Tibial nerve (tissue), 4 donors: ENCODE data around the gene PWWP2B. TPM values are rescaled to one million over a fixed set of nuclear protein-coding genes. Genes with fewer than 3 reads are reported as not detected.

ENCODE experiments used
- DNase-seq, 2 donors: peaks; one replicate each; pipeline ENCODE4 v3.0.0-alpha.2; 2019; ENCODE audit warnings: low spot score in 2 of 2
- H3K27ac ChIP-seq, 4 donors: fragments of 200-600 bp; sonication (generic) in 3 of 4; one replicate each; pipeline ENCODE4 v1.5.1; 2017 to 2019; ENCODE audit warnings: mild to moderate bottlenecking in 1 of 4
- H3K27me3 ChIP-seq, 2 donors: fragments of 200-600 bp; sonication (generic) in 1 of 2; one replicate each; pipeline versions ENCODE4 v1.5.1 to v1.6.0; 2017 to 2019
- H3K36me3 ChIP-seq, 3 donors: fragments of 200-600 bp; sonication (generic); one replicate each; pipeline ENCODE4 v1.5.1; 2018 to 2019
- H3K4me1 ChIP-seq, 4 donors: fragments of 200-600 bp; sonication (generic) in 3 of 4; one replicate each; pipeline ENCODE4 v1.5.1; 2017 to 2019
- H3K4me3 ChIP-seq, 4 donors: fragments of 200-600 bp; sonication (generic) in 3 of 4; one replicate each; pipeline ENCODE4 v1.5.1; 2017 to 2019; ENCODE audit warnings: mild to moderate bottlenecking in 1 of 4, moderate library complexity in 1 of 4
- H3K9me3 ChIP-seq, 4 donors: fragments of 200-600 bp; sonication (generic) in 3 of 4; one replicate each; pipeline ENCODE4 v1.5.1; 2017 to 2019
- EP300 ChIP-seq, 2 donors: sonication (generic); formaldehyde crosslinking; IDR thresholded peaks; one replicate each; pipeline ENCODE4 v1.6.1; 2017; ENCODE audit warnings: antibody characterized with exemption in 2 of 2, mild to moderate bottlenecking in 1 of 2
- POLR2A ChIP-seq, 2 donors: fragments of 450-650 bp; IDR thresholded peaks; one replicate each; pipeline ENCODE4 v1.6.1; 2017; ENCODE audit warnings: antibody characterized with exemption in 2 of 2, mild to moderate bottlenecking in 2 of 2, moderate library complexity in 2 of 2
- WGBS, 2 donors: methylation state at CpG; one replicate each; pipeline ENCODE4 v1.1.5; 2018; 5-methylcytosine and 5-hydroxymethylcytosine counted together
- total RNA-seq, 4 donors: library from RNA; depleted of rRNA; stranded (reverse); fragments of >200 nt; gene quantifications; one replicate each; pipeline ENCODE4 v1.1.0, GENCODE V29; 2016
- TF ChIP-seq, protein P1 (sequence below), 5 experiments: fragments of 200-600 bp in 3 of 5; fragments of 450-650 bp in 2 of 5; sonication (generic) in 3 of 5; IDR thresholded peaks; one replicate each; pipeline ENCODE4 v1.5.1; 2016 to 2019; ENCODE audit warnings: antibody characterized with exemption in 5 of 5, mild to moderate bottlenecking in 3 of 5, moderate library complexity in 2 of 5

Gene PWWP2B
- total RNA-seq, 4 donors from 2014 or later, result 12.6 to 23.7 (median 15.1) TPM

- no peak for DNase-seq
Observed at GRCh38 chr10:132370426-132371340, 26.3 kb upstream of the PWWP2B start.

DNA sequence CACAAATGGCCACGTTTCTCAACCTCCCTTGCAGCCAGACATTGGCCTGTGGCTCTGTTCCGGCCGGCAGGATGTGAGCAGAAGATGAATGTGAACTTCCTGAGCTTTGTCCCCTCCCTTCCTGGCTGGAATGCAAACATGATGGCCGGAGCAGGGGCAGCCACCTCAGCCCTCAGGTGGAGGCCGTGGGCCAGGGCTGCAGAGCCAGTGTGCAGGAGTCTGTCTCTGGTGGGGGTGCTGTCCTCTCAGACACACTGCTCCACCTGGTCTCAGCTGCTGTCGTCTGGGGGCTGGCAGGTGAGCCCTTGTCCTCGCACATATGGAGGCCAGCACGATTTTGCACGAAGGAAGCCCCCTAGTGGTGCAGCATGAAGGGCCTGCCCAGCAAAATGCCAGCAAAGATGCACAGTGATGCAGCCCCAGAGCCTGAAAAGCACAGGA is 25.3 kb upstream of the PWWP2B start:
- H3K27me3 ChIP-seq, result no peaks in the 10 kb centered on the region
- no peak for DNase-seq
- 79 to 82% methylated on average over 5 to 9 of the region's 9 CpGs for WGBS, 2 donors
- peaks cover 0 to 44% (median 0%) of the 10 kb centered on the region in 3 donors for H3K36me3 ChIP-seq
- H3K27ac ChIP-seq, result no peak overlapping the region
- no peaks in the 10 kb centered on the region for H3K4me1 ChIP-seq
- H3K4me3 ChIP-seq, result no peak overlapping the region
- TF ChIP-seq EP300 (IDR thresholded peaks at IDR 0.05), result no peak
- no peak for TF ChIP-seq POLR2A (IDR thresholded peaks at IDR 0.05)
- TF ChIP-seq, protein P1, sequence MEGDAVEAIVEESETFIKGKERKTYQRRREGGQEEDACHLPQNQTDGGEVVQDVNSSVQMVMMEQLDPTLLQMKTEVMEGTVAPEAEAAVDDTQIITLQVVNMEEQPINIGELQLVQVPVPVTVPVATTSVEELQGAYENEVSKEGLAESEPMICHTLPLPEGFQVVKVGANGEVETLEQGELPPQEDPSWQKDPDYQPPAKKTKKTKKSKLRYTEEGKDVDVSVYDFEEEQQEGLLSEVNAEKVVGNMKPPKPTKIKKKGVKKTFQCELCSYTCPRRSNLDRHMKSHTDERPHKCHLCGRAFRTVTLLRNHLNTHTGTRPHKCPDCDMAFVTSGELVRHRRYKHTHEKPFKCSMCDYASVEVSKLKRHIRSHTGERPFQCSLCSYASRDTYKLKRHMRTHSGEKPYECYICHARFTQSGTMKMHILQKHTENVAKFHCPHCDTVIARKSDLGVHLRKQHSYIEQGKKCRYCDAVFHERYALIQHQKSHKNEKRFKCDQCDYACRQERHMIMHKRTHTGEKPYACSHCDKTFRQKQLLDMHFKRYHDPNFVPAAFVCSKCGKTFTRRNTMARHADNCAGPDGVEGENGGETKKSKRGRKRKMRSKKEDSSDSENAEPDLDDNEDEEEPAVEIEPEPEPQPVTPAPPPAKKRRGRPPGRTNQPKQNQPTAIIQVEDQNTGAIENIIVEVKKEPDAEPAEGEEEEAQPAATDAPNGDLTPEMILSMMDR (IDR thresholded peaks at IDR 0.05), result no peak
- H3K9me3 ChIP-seq, result peaks cover 0 to 4% (median 0%) of the 10 kb centered on the region in 4 donors

More at GRCh38 chr10:132370426-132371340, 26.3 kb upstream of the PWWP2B start:
- TF ChIP-seq POLR2A (IDR thresholded peaks at IDR 0.05) (no peak), EP300 (IDR thresholded peaks at IDR 0.05) (no peak)
- TF ChIP-seq, protein P1 (IDR thresholded peaks at IDR 0.05), result no peak
- H3K4me1 ChIP-seq, result no peaks in the 10 kb centered on the region
- H3K9me3 ChIP-seq, result no peaks in the 10 kb centered on the region
- no peak overlapping the region for H3K27ac ChIP-seq
- no peaks in the 10 kb centered on the region for H3K27me3 ChIP-seq
- no peak overlapping the region for H3K4me3 ChIP-seq
- H3K36me3 ChIP-seq, result peaks cover 0 to 44% (median 0%) of the 10 kb centered on the region in 3 donors
- 93 to 94% methylated on average over 28 to 31 of the region's 31 CpGs for WGBS, 2 donors

- no peak for DNase-seq
- TF ChIP-seq, protein P1 (IDR thresholded peaks at IDR 0.05), result no peak
- TF ChIP-seq POLR2A (IDR thresholded peaks at IDR 0.05) (no peak), EP300 (IDR thresholded peaks at IDR 0.05) (no peak)
- Histone ChIP-seq H3K4me1 (no peaks in the 10 kb centered on the region), H3K4me3 (no peak overlapping the region), H3K27ac (no peak overlapping the region), H3K9me3 (peaks cover 0 to 4% (median 0%) of the 10 kb centered on the region in 4 donors), H3K36me3 (peaks cover 0 to 48% (median 0%) of the 10 kb centered on the region in 3 donors), H3K27me3 (no peaks in the 10 kb centered on the region)
- WGBS, 2 donors, result 86 to 90% methylated on average over 16 of the region's 16 CpGs
Observed at GRCh38 chr10:132372516-132373095, 24.4 kb upstream of the PWWP2B start.

DNA sequence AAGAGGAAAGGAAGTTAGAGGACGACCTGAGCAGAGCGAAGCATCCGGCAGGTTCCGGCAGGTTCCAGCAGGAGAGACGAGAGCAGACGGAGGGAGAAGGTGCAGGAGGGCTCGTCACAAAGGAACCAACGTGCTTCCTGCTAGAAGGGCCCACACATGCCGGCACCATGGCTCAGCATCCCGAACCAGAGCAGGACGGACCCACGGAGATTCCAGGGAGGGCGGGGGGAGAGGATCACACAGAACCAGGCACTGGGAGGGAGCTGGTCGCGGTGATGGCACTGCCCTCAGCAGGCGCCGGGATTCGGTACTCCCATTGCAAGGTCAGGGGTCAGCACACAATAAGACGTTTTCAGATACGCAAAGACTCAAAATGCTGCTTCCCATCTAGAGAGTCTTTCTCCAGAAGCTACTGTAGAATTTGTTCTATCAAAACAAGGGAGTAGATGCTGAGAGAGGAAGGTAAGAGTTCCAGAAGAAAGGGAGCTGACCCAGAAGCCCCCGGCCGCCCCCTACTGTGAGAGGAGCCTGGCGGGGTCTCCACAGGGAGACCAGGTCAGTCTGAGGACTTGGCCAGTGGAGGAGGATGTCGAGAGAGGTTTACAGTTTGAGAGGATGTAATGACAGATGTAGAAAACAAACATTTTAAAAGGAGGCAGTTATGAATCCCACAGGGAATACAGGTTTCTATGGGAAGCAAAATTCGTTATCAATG is 23.6 kb upstream of the PWWP2B start:
- H3K27me3 ChIP-seq, result no peaks in the 10 kb centered on the region
- no peak overlapping the region for H3K4me3 ChIP-seq
- WGBS, 2 donors, result 78 to 80% methylated on average over 21 to 25 of the region's 25 CpGs
- no peak for DNase-seq
- H3K9me3 ChIP-seq, result peaks cover 0 to 4% (median 0%) of the 10 kb centered on the region in 4 donors
- peaks cover 0 to 47% (median 0%) of the 10 kb centered on the region in 3 donors for H3K36me3 ChIP-seq
- no peak overlapping the region for H3K27ac ChIP-seq
- no peaks in the 10 kb centered on the region for H3K4me1 ChIP-seq
- TF ChIP-seq POLR2A (IDR thresholded peaks at IDR 0.05) (no peak), EP300 (IDR thresholded peaks at IDR 0.05) (no peak)
- TF ChIP-seq, protein P1 (IDR thresholded peaks at IDR 0.05), result no peak
